PC-3 (cell line): ENCODE measurements around the gene PTDSS2. TPM values are rescaled to one million over a fixed set of nuclear protein-coding genes. Genes with fewer than 3 reads are reported as not detected.

Source experiments
- ATAC-seq: fragments of 200-7000 bp; cut with Tn5 transposase; 2 replicates; pipeline ENCODE4 v1.9.1; 2020; ENCODE audit warnings: mild to moderate bottlenecking, moderate library complexity
- BruUV-seq: library from RNA; stranded (reverse); fragments of 400-500 nt; replicated peaks from 2 replicates; lab custom pipeline; 2021; lab: Mats Ljungman, UMichigan
- CTCF ChIA-PET: fragments of 300-600 bp; sonication (Branson Sonifier 250); formaldehyde crosslinking; loops from one replicate; lab custom pipeline; 2022; ENCODE audit warnings: antibody characterized with exemption; lab: Charles Lee
- POLR2A ChIA-PET: fragments of 300-600 bp; sonication (Branson Sonifier 250); formaldehyde crosslinking; loops from one replicate; lab custom pipeline; 2022; ENCODE audit warnings: antibody characterized with exemption; ENCODE audit not compliant: unreplicated experiment; lab: Charles Lee
- DNase-seq: peaks from one replicate; pipeline ENCODE4 v3.0.0-alpha.2; 2015
- H2AFZ ChIP-seq: fragments of 300-600 bp; sonication (generic); 2 replicates; pipeline ENCODE4 v1.6.0; 2016; ENCODE audit warnings: antibody characterized with exemption, low read length
- H3F3A ChIP-seq: fragments of 300-600 bp; sonication (generic); one replicate; pipeline ENCODE4 v1.6.0; 2017; ENCODE audit warnings: antibody characterized with exemption, low read length, control low read depth, mild to moderate bottlenecking; ENCODE audit not compliant: unreplicated experiment
- H3K27ac ChIP-seq: fragments of 300-600 bp; sonication (generic); 2 replicates; pipeline ENCODE4 v1.5.1; 2016; ENCODE audit warnings: mild to moderate bottlenecking, low read length
- H3K27me3 ChIP-seq: fragments of 300-600 bp; sonication (generic); 2 replicates; pipeline ENCODE4 v1.6.1; 2016; ENCODE audit warnings: low read length, mixed read lengths
- H3K36me3 ChIP-seq: fragments of 300-600 bp; sonication (generic); 2 replicates; pipeline ENCODE4 v1.6.1; 2016; ENCODE audit warnings: low read depth, mixed run types, low read length, mixed read lengths
- H3K4me1 ChIP-seq: fragments of 300-600 bp; sonication (generic); 2 replicates; pipeline ENCODE4 v1.5.1; 2016; ENCODE audit warnings: low read length; ENCODE audit not compliant: insufficient read depth
- H3K4me2 ChIP-seq: fragments of 300-600 bp; sonication (generic); 2 replicates; pipeline ENCODE4 v1.6.0; 2016; ENCODE audit warnings: low read length
- H3K4me3 ChIP-seq: fragments of 300-600 bp; sonication (generic); 2 replicates; pipeline ENCODE4 v1.5.1; 2016; ENCODE audit warnings: mild to moderate bottlenecking, low read length, mixed read lengths
- H3K79me2 ChIP-seq: fragments of 300-600 bp; sonication (generic); 2 replicates; pipeline ENCODE4 v1.6.1; 2017; ENCODE audit warnings: low read length, mixed read lengths
- H3K9ac ChIP-seq: fragments of 300-600 bp; sonication (generic); 2 replicates; pipeline ENCODE4 v1.6.0; 2016; ENCODE audit warnings: mild to moderate bottlenecking, low read length
- H3K9me2 ChIP-seq: fragments of 300-600 bp; sonication (generic); replicated peaks from 2 replicates; pipeline ENCODE4 v1.6.1; 2016; ENCODE audit warnings: mixed run types, low read length, mixed read lengths
- H3K9me3 ChIP-seq: fragments of 300-600 bp; sonication (generic); 2 replicates; pipeline ENCODE4 v1.6.1; 2016; ENCODE audit warnings: low read length, mixed read lengths
- H4K20me1 ChIP-seq: fragments of 300-600 bp; sonication (generic); 2 replicates; pipeline ENCODE4 v1.6.1; 2016; ENCODE audit warnings: low read length, mixed read lengths
- EZH2 ChIP-seq: fragments of 300-600 bp; sonication (generic); IDR thresholded peaks from one replicate; pipeline ENCODE4 v1.6.1; 2017; ENCODE audit warnings: antibody characterized with exemption, mild to moderate bottlenecking, low read length; ENCODE audit not compliant: unreplicated experiment
- EZH2phosphoT487 ChIP-seq: fragments of 300-600 bp; sonication (generic); IDR thresholded peaks from 2 replicates; pipeline ENCODE4 v1.6.1; 2018; ENCODE audit warnings: mild to moderate bottlenecking, antibody characterized with exemption, low read length, borderline replicate concordance
- intact Hi-C: fragments of 100-400 bp; cut with micrococcal nuclease; formaldehyde crosslinking; loops from 2 replicates; pipeline ENCODE4 v1.9.0; 2023
- total RNA-seq: library from RNA; depleted of rRNA; stranded (reverse); fragments of >200 nt; gene quantifications from 2 replicates; pipeline ENCODE4 v1.2.3, GENCODE V29; 2014
- TF ChIP-seq, protein P1 (sequence below): fragments of 300-600 bp; sonication (generic); conservative IDR thresholded peaks from 2 replicates; pipeline ENCODE4 v1.5.1; 2017; ENCODE audit warnings: antibody characterized with exemption, low read depth, mild to moderate bottlenecking, low read length

Gene PTDSS2
- total RNA-seq, 1 experiment from 2014 or later = 53.0 TPM

DNA sequence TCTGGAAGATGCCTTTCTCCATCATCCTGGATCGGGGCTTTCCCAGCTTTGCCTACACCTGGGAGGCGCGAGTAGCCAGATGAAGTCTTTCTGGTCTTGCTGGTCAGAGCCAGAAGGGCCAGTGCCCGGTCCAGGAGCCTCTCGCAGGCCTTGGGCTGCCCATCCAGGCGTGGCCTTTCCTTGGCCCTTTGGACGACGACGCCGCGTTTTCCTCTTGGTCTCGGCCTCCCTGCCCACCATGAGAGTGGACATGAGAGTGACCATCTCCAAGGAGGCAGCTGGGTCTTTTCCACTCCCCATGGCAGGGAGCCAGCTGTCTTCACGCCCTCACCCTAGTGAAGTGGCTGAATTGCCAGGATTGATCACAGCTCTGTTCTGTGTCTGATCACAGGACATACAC, 3.5 kb downstream of the PTDSS2 start:
- 0 out of 2 replicates have a peak, but pooled peaks cover 2% of the 10 kb centered on the region for H3K36me3 ChIP-seq
- no peak for TF ChIP-seq EZH2
- no peaks in the 10 kb centered on the region for H3F3A ChIP-seq
- ChIA-PET CTCF (no interaction called here), POLR2A (no interaction called here)
- H3K9ac ChIP-seq = no peak overlapping the region
- peaks cover 80% of the 10 kb centered on the region for H3K79me2 ChIP-seq
- peaks cover 4% of the 10 kb centered on the region; the same call in 1 of the 2 replicates for H4K20me1 ChIP-seq
- DNase-seq (no peak), ATAC-seq (no peak)
- no TSS peak for BruUV-seq
- no peak overlapping the region for H3K4me2 ChIP-seq
- no peak overlapping the region for H3K4me3 ChIP-seq
- H2AFZ ChIP-seq = no peak overlapping the region
- H3K27me3 ChIP-seq = no peaks in the 10 kb centered on the region
- H3K9me2 ChIP-seq = no peaks in the 10 kb centered on the region
- H3K9me3 ChIP-seq = no peaks in the 10 kb centered on the region
- peaks cover 18% of the 10 kb centered on the region for H3K4me1 ChIP-seq
- H3K27ac ChIP-seq = no peak overlapping the region
- intact Hi-C loops = no loop called here

DNA sequence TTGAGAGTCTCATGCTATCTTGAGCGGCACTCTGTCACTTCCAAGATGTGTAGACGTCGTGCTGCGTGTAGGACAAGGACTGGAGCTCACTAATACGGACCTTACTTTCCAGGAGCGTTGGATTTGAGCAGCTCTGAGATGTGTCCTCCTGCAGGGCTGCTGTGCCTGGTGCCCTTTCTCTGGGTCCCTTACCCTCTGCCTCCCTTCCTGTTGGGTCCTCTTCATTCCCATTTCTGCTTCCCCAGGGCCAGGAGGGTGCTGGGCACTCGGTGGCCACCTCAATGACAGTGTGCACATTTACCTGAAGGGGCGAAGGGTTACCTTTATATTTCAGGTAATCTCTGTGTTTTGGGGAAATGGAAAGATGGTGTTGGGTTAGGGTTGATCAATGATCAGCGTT, 4.0 kb downstream of the PTDSS2 start:
- no peaks in the 10 kb centered on the region for H3K9me3 ChIP-seq
- peaks cover 4% of the 10 kb centered on the region; the same call in 1 of the 2 replicates for H4K20me1 ChIP-seq
- no peak for DNase-seq
- H3K9ac ChIP-seq = no peak overlapping the region
- H3F3A ChIP-seq = no peaks in the 10 kb centered on the region
- intact Hi-C loops = no loop called here
- H3K4me1 ChIP-seq = peaks cover 13% of the 10 kb centered on the region
- no peak for TF ChIP-seq EZH2
- no peak for TF ChIP-seq EZH2phosphoT487
- TF ChIP-seq, protein P1, sequence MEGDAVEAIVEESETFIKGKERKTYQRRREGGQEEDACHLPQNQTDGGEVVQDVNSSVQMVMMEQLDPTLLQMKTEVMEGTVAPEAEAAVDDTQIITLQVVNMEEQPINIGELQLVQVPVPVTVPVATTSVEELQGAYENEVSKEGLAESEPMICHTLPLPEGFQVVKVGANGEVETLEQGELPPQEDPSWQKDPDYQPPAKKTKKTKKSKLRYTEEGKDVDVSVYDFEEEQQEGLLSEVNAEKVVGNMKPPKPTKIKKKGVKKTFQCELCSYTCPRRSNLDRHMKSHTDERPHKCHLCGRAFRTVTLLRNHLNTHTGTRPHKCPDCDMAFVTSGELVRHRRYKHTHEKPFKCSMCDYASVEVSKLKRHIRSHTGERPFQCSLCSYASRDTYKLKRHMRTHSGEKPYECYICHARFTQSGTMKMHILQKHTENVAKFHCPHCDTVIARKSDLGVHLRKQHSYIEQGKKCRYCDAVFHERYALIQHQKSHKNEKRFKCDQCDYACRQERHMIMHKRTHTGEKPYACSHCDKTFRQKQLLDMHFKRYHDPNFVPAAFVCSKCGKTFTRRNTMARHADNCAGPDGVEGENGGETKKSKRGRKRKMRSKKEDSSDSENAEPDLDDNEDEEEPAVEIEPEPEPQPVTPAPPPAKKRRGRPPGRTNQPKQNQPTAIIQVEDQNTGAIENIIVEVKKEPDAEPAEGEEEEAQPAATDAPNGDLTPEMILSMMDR = no peak
- no peak overlapping the region for H3K27ac ChIP-seq
- H3K36me3 ChIP-seq = 0 out of 2 replicates have a peak, but pooled peaks cover 2% of the 10 kb centered on the region
- no TSS peak for BruUV-seq
- H3K27me3 ChIP-seq = no peaks in the 10 kb centered on the region
- no peaks in the 10 kb centered on the region for H3K9me2 ChIP-seq
- no peak overlapping the region for H3K4me3 ChIP-seq
- no peak overlapping the region for H2AFZ ChIP-seq
- H3K4me2 ChIP-seq = no peak overlapping the region
- H3K79me2 ChIP-seq = peaks cover 84% of the 10 kb centered on the region
- POLR2A ChIA-PET = no interaction called here
- no peak for ATAC-seq
- CTCF ChIA-PET = no interaction called here

DNA sequence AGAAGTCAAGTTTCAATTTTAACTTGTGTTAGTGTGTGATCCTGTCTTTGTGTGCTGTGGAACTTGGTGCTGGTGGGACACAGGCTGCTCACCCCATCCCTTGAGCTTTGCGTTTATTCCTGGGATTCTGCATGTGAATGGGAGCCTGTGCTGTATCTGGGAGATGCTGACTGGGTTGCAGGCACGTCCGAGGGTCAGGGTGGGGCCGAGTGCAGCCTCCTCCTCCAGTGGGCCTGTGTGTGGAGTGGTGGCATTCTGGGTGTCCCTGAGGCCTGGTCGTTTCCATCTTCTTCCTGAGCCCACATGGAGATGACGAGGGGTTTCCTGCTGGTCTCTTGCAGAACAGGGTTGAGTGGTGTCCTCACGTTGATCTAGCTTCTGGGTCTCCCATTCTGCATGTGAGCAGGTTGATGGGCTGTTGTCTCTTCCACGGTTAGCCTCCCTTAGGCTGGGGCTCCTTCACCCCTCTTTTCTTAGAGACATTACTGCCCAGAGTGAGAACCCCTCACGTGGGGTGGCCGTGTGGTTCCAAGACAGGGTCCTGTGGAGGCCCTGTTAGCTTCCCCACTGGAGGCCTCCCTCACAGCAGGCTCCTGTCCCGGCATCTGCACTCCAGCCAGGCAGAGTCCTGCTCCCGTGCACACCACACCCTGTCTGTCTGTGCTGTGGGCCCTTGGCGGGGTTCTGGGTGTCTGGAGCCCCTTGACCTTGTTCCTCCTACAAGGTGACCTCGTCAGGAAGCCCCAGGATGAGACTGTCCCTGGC, 4.9 kb downstream of the PTDSS2 start:
- Histone ChIP-seq H3F3A (no peaks in the 10 kb centered on the region), H3K4me2 (no peak overlapping the region), H3K27me3 (no peaks in the 10 kb centered on the region), H4K20me1 (peaks cover 4% of the 10 kb centered on the region; the same call in 1 of the 2 replicates), H3K79me2 (peaks cover 75% of the 10 kb centered on the region), H3K9me3 (no peaks in the 10 kb centered on the region), H3K4me3 (no peak overlapping the region), H3K9ac (no peak overlapping the region), H3K4me1 (peaks cover 6% of the 10 kb centered on the region; the same call in 1 of the 2 replicates), H3K27ac (no peak overlapping the region), H3K36me3 (0 out of 2 replicates have a peak, but pooled peaks cover 2% of the 10 kb centered on the region), H3K9me2 (no peaks in the 10 kb centered on the region), H2AFZ (no peak overlapping the region)
- intact Hi-C loops = no loop called here
- no TSS peak for BruUV-seq
- no peak for TF ChIP-seq EZH2
- no peak for TF ChIP-seq EZH2phosphoT487
- TF ChIP-seq, protein P1 = no peak
- ATAC-seq = no peak
- ChIA-PET CTCF (no interaction called here), POLR2A (no interaction called here)
- no peak for DNase-seq
